ENCODE results near the gene KLHL29. TPM values are rescaled to one million over a fixed set of nuclear protein-coding genes. Genes with fewer than 3 reads are reported as not detected.

The KLHL29 gene
- total RNA-seq, 1 experiment from 2014 or later: 2.6 TPM

DNA sequence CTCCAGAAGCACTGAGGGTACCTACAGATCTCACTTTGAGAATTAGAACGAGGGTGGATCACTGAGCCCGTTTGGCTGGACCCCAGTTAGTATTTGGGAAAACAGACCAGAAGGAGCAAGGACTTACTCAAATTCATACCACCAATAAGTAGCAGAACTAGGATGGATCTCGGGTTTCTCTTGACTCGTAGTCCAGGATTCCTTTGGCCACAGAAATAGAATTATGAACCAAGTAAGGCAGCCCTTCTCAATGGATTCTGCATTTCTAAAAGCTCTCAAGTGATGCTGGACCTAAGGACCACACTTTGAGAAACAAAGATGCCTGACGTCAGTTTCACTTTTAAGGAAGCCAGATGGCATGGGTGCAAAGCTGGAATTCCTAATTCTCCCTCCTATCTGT lies 153.0 kb downstream of the KLHL29 start:
- no peak for TF ChIP-seq EZH2 (IDR thresholded peaks at IDR 0.05; ENCODE audit: low read length, unreplicated experiment)
- TF ChIP-seq, protein P1, sequence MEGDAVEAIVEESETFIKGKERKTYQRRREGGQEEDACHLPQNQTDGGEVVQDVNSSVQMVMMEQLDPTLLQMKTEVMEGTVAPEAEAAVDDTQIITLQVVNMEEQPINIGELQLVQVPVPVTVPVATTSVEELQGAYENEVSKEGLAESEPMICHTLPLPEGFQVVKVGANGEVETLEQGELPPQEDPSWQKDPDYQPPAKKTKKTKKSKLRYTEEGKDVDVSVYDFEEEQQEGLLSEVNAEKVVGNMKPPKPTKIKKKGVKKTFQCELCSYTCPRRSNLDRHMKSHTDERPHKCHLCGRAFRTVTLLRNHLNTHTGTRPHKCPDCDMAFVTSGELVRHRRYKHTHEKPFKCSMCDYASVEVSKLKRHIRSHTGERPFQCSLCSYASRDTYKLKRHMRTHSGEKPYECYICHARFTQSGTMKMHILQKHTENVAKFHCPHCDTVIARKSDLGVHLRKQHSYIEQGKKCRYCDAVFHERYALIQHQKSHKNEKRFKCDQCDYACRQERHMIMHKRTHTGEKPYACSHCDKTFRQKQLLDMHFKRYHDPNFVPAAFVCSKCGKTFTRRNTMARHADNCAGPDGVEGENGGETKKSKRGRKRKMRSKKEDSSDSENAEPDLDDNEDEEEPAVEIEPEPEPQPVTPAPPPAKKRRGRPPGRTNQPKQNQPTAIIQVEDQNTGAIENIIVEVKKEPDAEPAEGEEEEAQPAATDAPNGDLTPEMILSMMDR (conservative IDR thresholded peaks at IDR 0.05; ENCODE audit: low read depth, low read length): no peak
- no peak for TF ChIP-seq EZH2phosphoT487 (IDR thresholded peaks at IDR 0.05; ENCODE audit: borderline replicate concordance, low read length)
- H4K20me1 ChIP-seq (ENCODE audit: low read length): no peaks in the 10 kb centered on the region
- no peak overlapping the region for H3K4me2 ChIP-seq (ENCODE audit: low read length)
- H3K27ac ChIP-seq (ENCODE audit: low read length): no peak overlapping the region
- no peaks in the 10 kb centered on the region for H3F3A ChIP-seq (ENCODE audit: low read length, unreplicated experiment)
- intact Hi-C loops (cut with micrococcal nuclease): no loop called here
- H3K9me3 ChIP-seq (ENCODE audit: low read length): no peaks in the 10 kb centered on the region
- H3K9ac ChIP-seq (ENCODE audit: low read length): no peak overlapping the region
- H3K27me3 ChIP-seq (ENCODE audit: low read length): no peaks in the 10 kb centered on the region
- no peaks in the 10 kb centered on the region for H3K9me2 ChIP-seq (replicated peaks; ENCODE audit: low read length)
- POLR2A ChIA-PET (ENCODE audit: unreplicated experiment): no interaction called here
- CTCF ChIA-PET: no interaction called here
- H3K4me1 ChIP-seq (ENCODE audit: insufficient read depth, low read length): no peaks in the 10 kb centered on the region
- no peak overlapping the region for H2AFZ ChIP-seq (ENCODE audit: low read length)
- BruUV-seq (replicated peaks): no TSS peak
- no peaks in the 10 kb centered on the region for H3K36me3 ChIP-seq (ENCODE audit: low read depth, low read length)
- ATAC-seq (no peak), DNase-seq (no peak)
- H3K4me3 ChIP-seq (ENCODE audit: low read length): no peak overlapping the region
- H3K79me2 ChIP-seq (ENCODE audit: low read length): no peaks in the 10 kb centered on the region

DNA sequence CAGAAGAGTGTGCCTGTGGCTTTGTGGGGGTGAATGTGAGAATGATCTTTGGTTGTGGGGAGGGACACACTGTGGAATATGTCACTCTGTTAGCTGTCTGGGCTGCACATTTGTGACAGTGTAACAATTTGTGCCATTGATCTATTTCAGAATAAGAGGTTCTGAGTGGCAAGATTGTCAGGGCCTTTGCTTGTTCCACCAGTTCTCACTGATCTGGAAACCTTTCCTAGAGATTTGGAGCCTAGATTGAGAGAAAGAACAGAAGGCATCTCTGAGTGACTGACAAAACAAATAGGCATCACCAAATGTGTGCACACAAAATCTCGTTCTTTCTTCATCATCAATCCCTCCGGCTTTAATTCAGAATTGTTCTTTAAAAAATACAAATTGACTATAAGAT lies 153.6 kb downstream of the KLHL29 start:
- Histone ChIP-seq H3K4me3 (ENCODE audit: low read length) (no peak overlapping the region), H3K9ac (ENCODE audit: low read length) (no peak overlapping the region), H3F3A (ENCODE audit: low read length, unreplicated experiment) (no peaks in the 10 kb centered on the region), H3K9me3 (ENCODE audit: low read length) (no peaks in the 10 kb centered on the region), H3K9me2 (replicated peaks; ENCODE audit: low read length) (no peaks in the 10 kb centered on the region), H3K27ac (ENCODE audit: low read length) (no peak overlapping the region), H3K4me1 (ENCODE audit: insufficient read depth, low read length) (no peaks in the 10 kb centered on the region), H2AFZ (ENCODE audit: low read length) (no peak overlapping the region), H3K79me2 (ENCODE audit: low read length) (no peaks in the 10 kb centered on the region), H3K36me3 (ENCODE audit: low read depth, low read length) (no peaks in the 10 kb centered on the region), H3K4me2 (ENCODE audit: low read length) (no peak overlapping the region), H3K27me3 (ENCODE audit: low read length) (no peaks in the 10 kb centered on the region), H4K20me1 (ENCODE audit: low read length) (no peaks in the 10 kb centered on the region)
- ATAC-seq: no peak
- BruUV-seq (replicated peaks): no TSS peak
- ChIA-PET POLR2A (ENCODE audit: unreplicated experiment) (no interaction called here), CTCF (no interaction called here)
- TF ChIP-seq, protein P1 (conservative IDR thresholded peaks at IDR 0.05; ENCODE audit: low read depth, low read length): no peak
- TF ChIP-seq EZH2phosphoT487 (IDR thresholded peaks at IDR 0.05; ENCODE audit: borderline replicate concordance, low read length) (no peak), EZH2 (IDR thresholded peaks at IDR 0.05; ENCODE audit: low read length, unreplicated experiment) (no peak)
- intact Hi-C loops (cut with micrococcal nuclease): no loop called here
- DNase-seq: no peak

DNA sequence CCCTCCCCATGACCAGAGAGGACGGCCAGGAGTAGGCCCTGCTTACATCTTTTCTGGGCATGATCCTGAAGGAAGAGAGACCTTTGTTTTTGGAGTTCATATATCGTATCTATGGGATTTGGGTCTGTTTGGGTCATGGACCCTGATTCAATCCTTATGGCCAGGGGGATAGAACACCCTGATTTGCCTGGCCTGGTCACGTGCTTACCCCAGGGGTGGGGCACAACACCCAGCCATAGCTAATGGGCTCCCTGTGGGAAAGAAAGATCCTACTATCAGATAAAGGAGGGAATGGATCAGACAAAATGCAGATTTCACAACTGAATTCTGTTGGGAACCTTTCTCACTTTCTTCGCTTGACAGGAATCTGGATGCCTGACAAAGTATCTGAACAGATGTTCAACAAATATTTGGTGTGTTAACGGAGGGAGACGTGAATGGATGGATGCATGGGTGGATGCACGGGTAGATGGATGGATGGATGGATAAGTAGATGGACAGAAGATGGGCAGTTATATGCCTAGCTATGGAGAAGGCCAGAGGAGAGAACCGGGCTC lies 155.9 kb downstream of the KLHL29 start:
- Histone ChIP-seq H3K4me2 (ENCODE audit: low read length) (no peak overlapping the region), H3K4me1 (ENCODE audit: insufficient read depth, low read length) (no peaks in the 10 kb centered on the region), H3K9me3 (ENCODE audit: low read length) (no peaks in the 10 kb centered on the region), H3K9me2 (replicated peaks; ENCODE audit: low read length) (no peaks in the 10 kb centered on the region), H3K9ac (ENCODE audit: low read length) (no peak overlapping the region), H3K27ac (ENCODE audit: low read length) (no peak overlapping the region), H3K36me3 (ENCODE audit: low read depth, low read length) (no peaks in the 10 kb centered on the region), H2AFZ (ENCODE audit: low read length) (no peak overlapping the region), H3F3A (ENCODE audit: low read length, unreplicated experiment) (no peaks in the 10 kb centered on the region), H3K4me3 (ENCODE audit: low read length) (no peak overlapping the region), H4K20me1 (ENCODE audit: low read length) (no peaks in the 10 kb centered on the region), H3K27me3 (ENCODE audit: low read length) (no peaks in the 10 kb centered on the region), H3K79me2 (ENCODE audit: low read length) (no peaks in the 10 kb centered on the region)
- ChIA-PET POLR2A (ENCODE audit: unreplicated experiment) (no interaction called here), CTCF (no interaction called here)
- ATAC-seq: no peak
- intact Hi-C loops (cut with micrococcal nuclease): no loop called here
- TF ChIP-seq, protein P1 (conservative IDR thresholded peaks at IDR 0.05; ENCODE audit: low read depth, low read length): no peak
- TF ChIP-seq EZH2 (IDR thresholded peaks at IDR 0.05; ENCODE audit: low read length, unreplicated experiment): no peak
- no peak for TF ChIP-seq EZH2phosphoT487 (IDR thresholded peaks at IDR 0.05; ENCODE audit: borderline replicate concordance, low read length)
- DNase-seq: no peak
- no TSS peak for BruUV-seq (replicated peaks)
